ENCODE results near the gene LENG8.

The LENG8 gene

DNA sequence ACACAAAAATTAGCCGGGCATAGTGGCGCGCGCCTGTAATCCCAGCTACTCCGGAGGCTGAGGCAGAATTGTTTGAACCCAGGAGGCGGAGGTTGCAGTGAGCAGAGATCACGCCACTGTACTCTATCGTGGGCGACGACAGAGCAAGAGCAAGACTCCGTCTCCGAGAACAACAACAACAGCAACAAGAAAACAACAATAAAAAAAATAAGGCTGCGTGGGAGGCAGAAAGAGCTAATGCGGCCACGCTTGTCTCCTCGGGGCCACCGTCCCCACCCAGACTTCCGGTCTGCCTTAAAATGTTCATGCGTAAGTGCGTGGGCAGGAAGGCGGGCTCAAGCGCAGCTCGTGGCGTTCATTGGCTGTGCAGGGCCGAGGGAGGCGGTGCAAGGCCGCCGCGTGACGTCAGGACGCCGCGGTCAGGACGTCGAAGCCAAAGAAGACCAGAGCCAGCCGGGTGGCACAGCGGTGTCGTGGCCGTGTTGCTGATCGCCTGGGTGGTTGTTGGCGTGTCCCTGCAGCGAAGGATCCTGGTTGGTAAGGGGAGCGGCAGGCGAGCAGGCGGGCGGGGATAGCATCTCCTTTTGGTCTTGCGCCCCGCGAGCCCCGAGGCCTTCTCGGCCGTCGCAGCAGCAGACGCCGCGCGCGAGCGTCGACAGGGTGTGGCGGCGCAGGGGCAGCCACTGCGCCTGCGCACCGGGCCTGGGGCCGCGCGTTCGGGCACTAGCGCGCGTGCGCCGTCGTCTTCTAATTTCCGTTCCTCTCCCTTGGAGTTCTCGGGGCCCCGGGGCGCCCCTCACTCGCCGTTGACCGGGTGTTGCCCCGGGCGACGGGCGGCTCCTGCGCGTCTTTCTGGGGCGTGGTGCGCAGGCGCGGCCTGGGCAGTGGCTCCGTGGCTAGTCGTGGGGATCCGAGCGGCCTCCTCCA is at the start of gene LENG8:
Gene LENG8, plus strand, starts transcription at position 426 of the 927 bp plus-strand sequence. CDS start 2,146 bp downstream, outside the sequence.
- peak within 1 kb of the TSS; percentile 87 to 99 (median 97) for H3K27ac ChIP-seq
- peak within 1 kb of the TSS; percentile 62 to 94 (median 89) for H3K4me3 ChIP-seq

DNA sequence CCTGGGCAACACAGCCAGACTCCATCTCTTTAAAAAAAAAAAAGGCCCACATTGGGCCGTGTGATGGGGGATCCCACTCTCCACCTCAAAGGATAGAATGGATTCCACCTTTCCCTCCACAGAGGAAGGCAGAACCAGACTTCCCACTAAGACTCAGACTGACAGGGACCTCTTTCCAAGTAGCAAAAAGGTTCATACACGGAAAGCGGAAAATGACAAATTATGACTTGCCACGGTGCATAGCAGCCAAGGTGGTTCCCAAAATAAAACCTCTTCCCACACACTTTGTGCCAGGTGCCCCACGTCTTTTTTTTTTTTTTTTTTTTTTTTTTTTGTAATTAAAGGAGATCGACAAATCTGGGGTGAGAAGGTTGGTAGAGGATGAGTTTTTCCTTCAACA is 48.1 kb upstream of the LENG8 start:
- Histone ChIP-seq H3K4me3 (no peak overlapping the region), H3K27ac (no peak overlapping the region)

DNA sequence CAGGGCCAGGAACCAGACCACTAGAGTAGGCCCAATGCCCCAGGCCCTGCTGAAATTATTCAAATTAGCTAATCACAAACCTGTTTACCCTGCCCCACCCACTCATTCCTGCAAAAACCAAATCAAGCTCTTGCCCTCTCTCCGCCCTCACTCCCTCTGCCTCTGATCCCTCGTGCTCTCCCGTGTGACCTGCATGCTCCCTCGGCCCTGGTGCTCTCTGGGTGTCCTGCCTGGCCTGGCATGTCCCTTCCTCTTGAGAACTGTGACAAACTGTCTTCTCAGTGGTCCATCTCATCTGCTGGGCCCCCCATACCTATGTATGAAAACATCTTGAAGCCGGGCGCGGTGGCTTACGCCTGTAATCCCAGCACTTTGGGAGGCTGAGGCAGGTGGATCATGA is 45.9 kb upstream of the LENG8 start:
- H3K27ac ChIP-seq = no peak overlapping the region

DNA sequence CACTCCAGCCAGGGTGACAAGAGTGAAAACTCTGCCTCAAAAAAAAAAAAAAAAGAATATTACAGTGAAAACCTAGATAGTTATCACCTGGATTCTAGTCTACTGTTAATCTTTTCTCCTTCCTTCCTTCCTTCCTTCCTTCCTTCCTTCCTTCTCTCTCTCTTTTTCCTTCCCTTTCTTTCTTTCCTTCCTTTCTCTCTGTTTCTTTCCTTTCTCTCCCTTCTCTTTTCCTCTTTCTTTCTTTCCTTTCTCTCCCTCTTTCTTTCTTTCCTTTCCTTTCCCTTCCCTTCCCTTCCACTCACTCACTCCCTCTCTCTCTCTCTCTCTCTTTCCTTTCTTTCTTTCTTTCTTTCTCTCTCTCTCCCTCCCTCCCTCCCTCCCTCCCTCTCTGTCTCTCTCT is 43.4 kb upstream of the LENG8 start:
- Histone ChIP-seq H3K27ac (no peak overlapping the region), H3K4me3 (no peak overlapping the region)

More for the DNA sequence above, 45.9 kb upstream of the LENG8 start:
- no peak overlapping the region for H3K4me3 ChIP-seq

DNA sequence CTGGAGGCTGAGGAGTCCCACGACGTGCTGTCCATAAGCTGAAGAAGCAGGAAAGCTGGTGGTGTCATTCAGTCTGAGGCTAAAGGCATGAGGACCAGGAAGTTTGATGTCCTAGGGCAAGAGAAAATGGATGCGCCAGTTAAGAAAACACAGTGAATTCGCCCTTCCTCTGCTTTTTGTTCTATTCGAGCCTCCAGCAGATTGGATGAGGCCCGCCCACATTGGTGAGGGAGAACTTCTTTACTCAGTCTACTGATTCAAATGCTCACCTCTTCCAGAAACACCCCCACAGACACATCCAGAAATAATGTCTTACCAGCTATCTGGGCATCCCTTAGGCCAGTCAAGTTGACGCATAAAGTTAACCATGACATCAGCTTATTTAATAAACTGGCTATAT is 41.2 kb upstream of the LENG8 start:
- H3K27ac ChIP-seq = no peak overlapping the region
- H3K4me3 ChIP-seq = no peak overlapping the region

DNA sequence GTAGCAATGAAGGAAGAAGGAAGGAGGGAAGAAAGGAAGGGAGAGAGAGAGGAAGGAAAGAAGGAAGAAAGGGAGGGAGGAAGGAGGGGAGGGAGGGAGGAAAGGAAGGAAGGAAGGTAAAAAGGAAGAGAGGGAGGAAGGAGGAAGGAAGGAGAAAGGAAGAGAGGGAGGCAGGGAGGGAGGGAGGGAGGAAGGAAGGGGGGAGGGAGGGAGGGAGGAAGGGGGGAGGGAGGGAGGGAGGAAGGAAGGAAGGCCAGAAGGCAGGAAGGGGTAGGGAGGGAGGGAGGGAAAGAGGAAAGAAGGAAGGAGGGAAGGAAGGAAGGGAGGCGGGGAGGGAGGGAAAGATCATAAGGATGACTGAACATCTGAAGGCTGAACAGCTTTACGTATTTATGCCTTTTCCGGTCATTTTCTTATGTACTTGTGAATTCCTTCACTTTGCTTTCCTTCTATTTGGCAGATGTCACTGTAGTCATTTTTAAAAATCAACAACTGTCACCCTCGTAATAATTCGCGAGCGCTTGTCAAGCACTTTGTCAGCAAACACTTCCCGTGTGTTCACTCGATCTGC is 40.5 kb upstream of the LENG8 start:
- Histone ChIP-seq H3K4me3 (no peak overlapping the region), H3K27ac (no peak overlapping the region)

DNA sequence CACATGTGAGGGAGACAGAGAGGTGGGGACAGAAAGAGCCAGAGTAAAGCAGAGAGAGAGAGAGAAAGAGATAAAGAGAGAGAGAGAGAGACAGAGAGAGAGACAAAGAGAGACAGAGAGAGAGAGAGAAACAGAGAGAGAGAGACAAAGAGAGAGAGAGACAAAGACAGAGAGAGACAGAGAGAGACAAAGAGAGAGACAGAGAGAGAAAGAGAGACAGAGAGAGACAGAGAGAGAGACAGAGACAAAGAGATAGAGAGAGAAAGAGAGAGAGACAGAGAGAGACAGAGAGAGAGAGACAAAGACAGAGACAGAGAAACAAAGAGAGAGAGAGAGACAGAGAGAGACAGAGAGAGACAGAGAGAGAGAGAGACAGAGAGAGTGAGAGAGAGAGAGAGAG is 38.0 kb upstream of the LENG8 start:
- no peak overlapping the region for H3K4me3 ChIP-seq
- no peak overlapping the region for H3K27ac ChIP-seq

DNA sequence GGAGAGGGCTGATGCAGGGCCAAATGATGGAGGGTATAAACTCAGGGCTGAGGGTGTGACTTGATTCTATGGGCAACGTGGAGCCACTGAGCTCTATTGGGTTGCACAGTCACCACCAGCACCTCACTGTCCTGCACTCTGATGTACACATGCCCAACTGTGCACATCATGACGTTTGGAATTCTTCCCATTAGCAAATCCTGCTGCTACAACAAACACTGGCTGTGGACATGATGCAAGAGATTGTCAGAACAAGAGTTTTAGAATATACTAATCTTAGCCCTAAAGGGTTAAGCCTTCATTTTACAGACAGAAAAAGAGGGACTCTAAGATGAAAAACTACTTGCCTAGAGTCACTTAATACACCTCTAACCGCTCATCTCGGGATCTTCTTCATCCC is 36.1 kb upstream of the LENG8 start:
- H3K4me3 ChIP-seq = no peak overlapping the region
- H3K27ac ChIP-seq = no peak overlapping the region

DNA sequence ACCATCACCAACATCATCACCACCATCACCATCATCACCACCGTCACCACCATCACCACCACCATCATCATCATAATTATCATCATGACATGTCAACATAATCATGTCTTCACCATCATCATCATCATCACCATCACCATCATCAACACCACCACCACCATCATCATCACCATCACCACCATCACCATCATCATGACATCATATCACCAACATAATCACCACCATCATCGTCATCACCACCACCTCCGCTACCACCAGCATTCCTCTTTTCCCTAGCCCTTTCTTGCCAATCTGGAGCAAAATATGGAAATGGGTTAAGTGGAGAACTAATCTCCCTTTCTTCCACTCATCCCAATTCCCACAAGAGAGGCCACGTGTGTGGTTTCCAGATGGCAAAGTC is 34.8 kb upstream of the LENG8 start:
- Histone ChIP-seq H3K4me3 (no peak overlapping the region), H3K27ac (no peak overlapping the region)

DNA sequence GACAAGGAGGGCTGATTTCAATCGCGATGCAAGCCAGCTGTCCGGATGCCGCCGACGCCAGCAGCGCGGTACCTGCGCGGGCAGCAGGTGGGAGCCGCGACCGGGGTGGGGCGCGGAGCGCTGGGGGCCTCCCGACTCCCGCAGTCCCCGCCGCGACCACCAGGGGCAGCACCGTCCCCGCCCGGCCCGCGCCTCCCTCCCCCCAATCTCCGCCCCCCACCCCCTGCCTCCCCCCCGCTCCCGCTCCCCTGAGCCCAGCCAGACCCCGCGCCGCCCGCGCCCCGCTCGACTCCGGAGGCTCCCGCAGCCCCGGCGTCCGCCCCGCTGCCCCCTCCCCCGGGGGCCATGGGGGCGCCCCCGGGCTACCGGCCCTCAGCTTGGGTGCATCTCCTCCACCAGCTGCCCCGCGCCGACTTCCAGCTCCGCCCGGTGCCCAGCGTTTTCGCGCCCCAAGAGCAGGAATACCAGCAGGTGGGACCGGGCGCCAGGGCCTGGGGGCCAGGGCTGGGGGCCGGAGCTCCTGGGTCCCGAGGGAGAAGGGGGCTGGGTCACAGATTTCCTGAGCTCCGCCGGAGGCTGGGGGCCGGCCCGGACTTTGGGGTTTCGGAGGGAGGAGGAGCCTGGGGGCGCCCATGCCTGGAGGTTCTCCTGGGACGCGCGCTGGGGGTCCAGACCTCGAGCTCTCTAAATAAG is 33.6 kb upstream of the LENG8 start, which contains the start of gene TTYH1:
Gene TTYH1, plus strand, starts transcription at position 257 of the 693 bp plus-strand sequence. Its CDS starts 89 bp downstream, at position 346.
- Histone ChIP-seq H3K4me3 (peak within 1 kb of the TSS in 1 of 7 experiments; percentile 8), H3K27ac (peak within 1 kb of the TSS in 1 of 21 experiments; percentile 18)

DNA sequence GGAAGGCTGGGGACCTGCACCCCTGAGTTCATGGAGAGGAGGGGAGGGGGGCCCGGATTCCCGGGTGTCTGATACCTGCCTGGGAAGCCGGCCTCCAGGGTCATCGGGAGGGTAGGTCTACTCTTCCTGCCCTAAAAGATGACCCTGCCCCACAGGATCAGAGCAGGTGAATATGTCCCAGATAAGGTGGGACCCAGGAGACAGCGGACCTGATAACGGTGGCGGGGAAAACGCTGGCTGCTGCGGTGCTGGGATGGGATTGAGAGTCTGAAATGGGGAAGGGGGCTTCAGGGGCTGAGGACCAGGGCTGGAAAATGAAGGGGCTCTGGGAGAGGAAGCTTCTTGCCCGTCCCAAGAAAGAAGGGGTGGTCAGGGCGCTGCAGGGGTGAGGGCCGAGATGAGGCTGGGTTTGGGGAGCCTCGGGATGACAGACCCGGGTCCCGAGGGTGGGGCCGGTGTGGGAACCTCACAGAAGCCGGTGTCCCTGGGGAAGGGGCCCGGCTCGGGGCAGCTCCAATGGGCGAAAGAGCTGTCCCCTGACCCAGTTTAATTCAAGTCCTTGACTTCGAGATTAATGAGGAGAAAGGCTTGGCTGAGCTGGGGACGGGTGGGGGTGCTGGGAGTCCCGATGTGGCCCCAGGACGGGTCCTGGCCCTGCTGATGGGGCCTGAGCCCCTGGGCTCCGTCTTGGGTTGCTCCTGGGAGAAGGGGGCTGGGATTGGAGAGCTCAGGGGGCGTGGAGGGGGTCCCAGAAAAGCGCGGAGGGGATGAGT is 32.9 kb upstream of the LENG8 start:
- H3K27ac ChIP-seq = peak overlapping the region in 1 of 21 experiments; percentile 18
- peak overlapping the region in 1 of 7 experiments; percentile 8 for H3K4me3 ChIP-seq

DNA sequence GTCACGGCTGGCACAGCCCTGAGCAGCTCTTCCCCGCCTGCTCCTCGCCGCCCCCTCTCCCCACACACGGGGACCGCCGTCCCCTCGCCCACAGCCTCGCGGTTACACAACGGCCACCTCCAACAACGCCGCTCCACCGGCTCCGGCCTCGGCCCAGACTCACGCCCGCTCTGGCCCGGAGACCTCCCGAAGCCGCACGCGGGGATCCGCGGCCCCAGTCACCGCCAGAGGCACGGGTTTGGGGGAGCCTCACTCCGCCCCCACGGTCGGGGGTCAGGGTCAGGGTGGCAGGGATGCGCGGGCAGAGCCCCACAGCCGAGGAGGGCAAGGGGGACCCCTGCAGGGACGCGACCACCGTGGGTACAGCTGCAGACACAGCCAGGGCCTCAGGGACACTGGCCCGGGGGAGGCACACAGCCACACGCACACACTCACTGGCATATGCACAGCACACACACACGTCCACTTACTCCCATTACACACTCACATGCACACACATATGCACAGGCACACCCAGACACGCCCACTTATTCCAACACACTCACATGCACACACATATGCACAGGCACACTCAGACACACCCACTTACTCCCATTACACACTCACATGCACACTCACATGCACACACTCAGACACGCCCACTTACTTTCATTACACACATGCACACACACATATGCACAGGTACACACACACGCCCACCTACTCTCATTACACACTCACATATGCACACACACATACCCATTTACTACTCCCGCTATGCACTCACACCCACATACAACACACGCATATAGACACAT is 32.1 kb upstream of the LENG8 start:
- Histone ChIP-seq H3K27ac (no peak overlapping the region), H3K4me3 (no peak overlapping the region)

DNA sequence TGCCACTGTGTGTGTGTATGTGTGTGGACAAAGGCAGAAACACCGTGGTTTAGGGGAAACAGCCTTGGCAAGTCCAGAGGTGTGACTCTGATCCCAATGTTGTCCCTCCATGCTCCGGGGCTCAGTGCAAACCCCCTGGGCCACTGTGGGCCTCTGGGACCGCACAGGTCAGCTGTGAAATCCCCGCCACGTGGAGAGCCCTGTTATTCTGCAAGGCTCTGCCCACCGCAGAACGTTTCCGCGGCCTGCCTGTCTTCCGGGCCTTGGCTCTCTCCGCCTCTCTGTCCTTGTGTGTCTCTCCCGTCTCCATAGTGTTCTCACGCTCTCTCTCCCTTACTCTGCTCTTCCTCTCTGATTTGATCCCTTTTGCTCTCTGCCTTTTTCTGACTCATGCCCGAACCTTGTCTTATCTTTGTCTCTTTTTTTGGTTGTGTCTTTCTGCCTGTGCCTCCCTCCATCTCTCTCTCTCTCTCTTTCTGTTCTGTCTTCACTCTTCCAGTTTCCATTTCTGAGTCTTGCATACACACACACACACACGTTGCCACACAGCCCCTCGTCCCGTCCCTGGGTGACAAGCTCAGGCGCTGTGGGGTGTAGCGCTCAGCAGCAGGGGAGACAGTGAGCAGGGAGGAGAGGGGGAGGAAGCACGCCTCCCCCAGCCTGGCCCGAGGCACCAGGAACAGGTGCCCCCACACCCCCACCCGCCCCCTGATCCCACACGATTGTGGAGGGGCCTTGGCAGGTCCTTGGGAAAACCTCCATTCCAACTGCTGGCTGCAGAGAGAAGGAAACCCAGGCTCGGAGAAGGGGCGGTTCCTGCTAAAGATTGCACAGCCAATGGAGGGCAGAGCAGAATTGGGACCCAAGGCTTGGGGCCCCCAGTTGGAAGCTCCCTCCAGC is 30.7 kb upstream of the LENG8 start:
- H3K4me3 ChIP-seq = no peak overlapping the region
- H3K27ac ChIP-seq = no peak overlapping the region

DNA sequence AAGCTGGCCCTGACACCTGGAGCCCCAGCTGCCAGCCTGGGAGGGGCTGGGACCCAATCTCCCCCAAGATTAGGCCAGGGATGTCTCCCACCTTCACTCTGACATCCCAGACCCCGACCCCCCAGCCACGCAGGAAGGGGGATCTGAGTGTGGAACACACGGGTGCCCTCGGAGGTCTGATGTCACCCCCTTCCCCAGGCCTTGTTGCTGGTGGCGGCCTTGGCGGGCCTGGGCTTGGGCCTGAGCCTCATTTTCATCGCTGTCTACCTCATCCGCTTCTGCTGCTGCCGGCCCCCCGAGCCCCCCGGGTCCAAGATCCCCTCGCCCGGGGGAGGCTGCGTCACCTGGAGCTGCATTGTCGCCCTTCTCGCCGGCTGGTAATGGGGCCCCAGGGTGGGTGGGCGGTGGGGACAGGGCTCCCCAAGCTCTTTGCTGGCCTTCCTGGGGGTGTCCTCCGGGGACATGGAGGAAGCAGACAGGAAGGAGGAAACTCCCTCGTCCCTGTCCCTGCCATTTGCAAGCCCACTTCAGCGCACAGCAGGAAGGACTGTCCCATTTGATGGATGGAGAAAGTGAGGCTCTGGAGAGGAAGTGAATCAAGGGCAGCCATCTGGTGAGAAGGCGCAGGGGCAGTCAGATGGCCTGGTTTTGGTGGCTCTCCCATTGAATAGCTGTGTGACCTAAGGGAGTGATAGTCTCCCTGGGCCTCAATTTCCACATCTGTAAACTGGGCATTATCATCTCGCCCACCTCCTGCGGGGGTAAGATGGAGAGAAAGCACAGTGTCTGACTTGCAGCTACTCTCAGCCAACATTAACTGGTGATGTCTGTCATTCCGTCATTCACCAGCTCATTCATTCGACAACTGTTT is 29.8 kb upstream of the LENG8 start:
- H3K4me3 ChIP-seq = no peak overlapping the region

DNA sequence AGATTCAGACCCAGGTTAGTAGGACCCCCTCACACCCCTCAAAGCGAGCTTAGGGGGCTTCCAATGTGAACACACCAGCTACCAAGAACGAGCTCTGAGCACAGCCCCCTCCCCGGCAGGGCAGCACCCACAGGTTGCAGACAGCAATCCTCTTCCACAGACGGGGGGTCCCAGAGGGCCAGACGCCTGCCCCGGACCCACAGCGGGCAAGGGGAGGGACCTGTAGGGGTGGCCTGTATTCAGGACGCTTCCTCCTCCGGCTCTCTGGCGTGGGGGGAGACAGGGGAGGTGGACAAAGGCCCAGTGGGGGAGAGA is 29.0 kb upstream of the LENG8 start:
- no peak overlapping the region for H3K4me3 ChIP-seq
- H3K27ac ChIP-seq = peak overlapping the region in 1 of 21 experiments; percentile 18

More for the DNA sequence above, 29.8 kb upstream of the LENG8 start:
- peak overlapping the region in 1 of 21 experiments; percentile 63 for H3K27ac ChIP-seq

DNA sequence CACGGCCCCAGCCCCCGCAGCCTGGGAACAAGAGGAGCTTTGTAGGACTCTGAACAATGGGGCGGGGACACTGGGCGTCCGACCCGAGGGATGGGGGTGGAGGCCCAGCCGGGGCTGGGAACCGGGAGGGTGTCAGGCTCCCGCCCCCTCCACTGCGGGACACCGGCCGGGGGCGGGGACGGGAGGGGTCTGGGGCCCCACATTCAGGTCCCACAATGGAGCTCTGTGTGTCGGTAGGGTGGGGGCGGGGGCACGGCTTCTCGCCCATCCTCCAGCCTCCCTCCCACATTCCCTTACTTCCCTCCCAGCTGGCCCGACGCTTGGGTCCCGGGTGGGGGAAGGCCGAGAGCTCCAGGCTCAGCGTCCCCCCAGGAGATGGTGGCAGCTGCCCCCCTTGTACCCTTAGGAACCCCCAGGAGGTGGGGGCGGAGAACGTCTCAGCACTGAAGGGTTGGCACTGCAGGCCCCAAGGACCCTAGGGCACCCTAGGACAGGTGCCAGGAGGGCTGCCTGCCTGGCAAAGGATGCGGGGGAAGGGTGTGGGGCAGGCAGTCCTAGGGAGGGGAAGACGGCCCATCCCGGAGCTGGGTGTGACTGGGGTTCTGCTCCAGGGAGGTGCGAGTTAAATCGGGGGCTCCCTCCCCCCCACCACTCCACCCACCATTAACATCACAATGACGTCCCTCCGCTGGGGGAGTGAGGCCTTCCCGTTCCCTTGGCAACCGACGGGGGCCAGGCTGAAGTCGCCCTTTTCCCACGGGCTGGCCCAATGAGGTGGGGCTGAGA is 28.4 kb upstream of the LENG8 start:
- Histone ChIP-seq H3K27ac (peak overlapping the region in 1 of 21 experiments; percentile 22), H3K4me3 (no peak overlapping the region)
